Astrocyte of the spinal cord (primary cell): Measurements from ENCODE around the gene LRTM1.

ENCODE experiments used
- DNase-seq: peaks from one replicate; pipeline ENCODE4 v3.0.0; 2011; ENCODE audit warnings: low read depth, low spot score
- H3K4me3 ChIP-seq: 2 replicates; pipeline ENCODE4 v1.5.1; 2011; ENCODE audit warnings: low read depth, mild to moderate bottlenecking, low read length, moderate library complexity
- in situ Hi-C: cut with HindIII; loops from 2 replicates; pipeline ENCODE4 v1.10.0; 2017; ENCODE audit warnings: low sequenced_read_pairs
- TF ChIP-seq, protein P1 (sequence below): IDR thresholded peaks from 2 replicates; pipeline ENCODE4 v1.5.1; 2012; ENCODE audit warnings: low read depth, mild to moderate bottlenecking, low read length, inconsistent platforms

Gene LRTM1

DNA sequence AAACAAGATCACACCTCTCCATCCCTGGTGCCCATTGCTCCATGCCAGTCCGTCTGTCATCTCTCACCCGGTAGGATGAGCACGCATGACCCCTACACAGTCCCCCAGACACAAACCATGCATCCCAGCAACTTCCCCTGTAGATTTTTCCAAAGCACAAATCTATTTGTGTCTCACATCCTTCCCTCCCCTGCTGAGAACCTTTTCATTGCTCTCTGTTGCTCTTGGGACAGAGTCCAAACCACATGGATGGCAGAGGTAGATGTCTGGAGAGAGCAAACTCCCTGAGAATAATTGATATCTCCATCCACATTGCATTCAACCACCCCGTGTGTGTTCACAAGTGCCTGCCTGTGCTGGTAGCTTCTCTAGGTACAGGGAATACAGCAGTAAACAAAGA is 29.9 kb upstream of the LRTM1 start:
- H3K4me3 ChIP-seq = no peak overlapping the region
- peak; percentile 79 for DNase-seq
- in situ Hi-C loops = no loop called here
- TF ChIP-seq, protein P1, sequence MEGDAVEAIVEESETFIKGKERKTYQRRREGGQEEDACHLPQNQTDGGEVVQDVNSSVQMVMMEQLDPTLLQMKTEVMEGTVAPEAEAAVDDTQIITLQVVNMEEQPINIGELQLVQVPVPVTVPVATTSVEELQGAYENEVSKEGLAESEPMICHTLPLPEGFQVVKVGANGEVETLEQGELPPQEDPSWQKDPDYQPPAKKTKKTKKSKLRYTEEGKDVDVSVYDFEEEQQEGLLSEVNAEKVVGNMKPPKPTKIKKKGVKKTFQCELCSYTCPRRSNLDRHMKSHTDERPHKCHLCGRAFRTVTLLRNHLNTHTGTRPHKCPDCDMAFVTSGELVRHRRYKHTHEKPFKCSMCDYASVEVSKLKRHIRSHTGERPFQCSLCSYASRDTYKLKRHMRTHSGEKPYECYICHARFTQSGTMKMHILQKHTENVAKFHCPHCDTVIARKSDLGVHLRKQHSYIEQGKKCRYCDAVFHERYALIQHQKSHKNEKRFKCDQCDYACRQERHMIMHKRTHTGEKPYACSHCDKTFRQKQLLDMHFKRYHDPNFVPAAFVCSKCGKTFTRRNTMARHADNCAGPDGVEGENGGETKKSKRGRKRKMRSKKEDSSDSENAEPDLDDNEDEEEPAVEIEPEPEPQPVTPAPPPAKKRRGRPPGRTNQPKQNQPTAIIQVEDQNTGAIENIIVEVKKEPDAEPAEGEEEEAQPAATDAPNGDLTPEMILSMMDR = no peak

- TF ChIP-seq, protein P1 = no peak
- no peak overlapping the region for H3K4me3 ChIP-seq
- no peak for DNase-seq
- in situ Hi-C loops = no loop called here
Observed at GRCh38 chr3:54955941-54956340, 28.1 kb upstream of the LRTM1 start.

DNA sequence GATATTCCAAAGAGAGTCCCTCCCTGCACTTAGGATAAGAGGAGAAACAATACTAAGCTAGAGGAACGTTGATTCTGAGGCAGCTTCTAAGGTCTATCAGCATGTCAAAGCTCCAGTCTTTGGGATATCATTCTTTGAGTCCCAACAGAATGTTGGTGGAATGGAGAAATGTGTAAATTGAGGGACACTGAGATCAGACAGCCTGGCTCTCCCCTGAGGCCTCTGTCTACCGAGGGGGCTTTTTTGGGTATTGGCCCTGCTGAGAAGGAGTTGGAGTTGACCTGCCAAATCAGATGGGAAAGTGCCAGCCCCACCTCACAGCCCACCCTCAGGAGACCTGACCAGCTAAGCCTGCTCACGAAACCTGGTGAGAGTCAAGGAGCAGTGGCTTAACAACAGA is 27.6 kb upstream of the LRTM1 start:
- in situ Hi-C loops = no loop called here
- TF ChIP-seq, protein P1 = no peak
- DNase-seq = no peak
- no peak overlapping the region for H3K4me3 ChIP-seq

- no peak for DNase-seq
- H3K4me3 ChIP-seq = no peak overlapping the region
- in situ Hi-C loops = no loop called here
- TF ChIP-seq, protein P1 = no peak
Observed at GRCh38 chr3:54954521-54954920, 26.7 kb upstream of the LRTM1 start.

GRCh38 chr3:54954022-54954421 is 26.2 kb upstream of the LRTM1 start:
- TF ChIP-seq, protein P1 = no peak
- DNase-seq = peak; percentile 84
- no peak overlapping the region for H3K4me3 ChIP-seq
- in situ Hi-C loops = no loop called here

GRCh38 chr3:54951405-54951804 is 23.5 kb upstream of the LRTM1 start:
- TF ChIP-seq, protein P1 = peak; percentile 77
- peak; percentile 95 for DNase-seq
- in situ Hi-C loops = no loop called here
- H3K4me3 ChIP-seq = no peak overlapping the region
